ENCODE data around the gene CCL7. TPM values are rescaled to one million over a fixed set of nuclear protein-coding genes. Genes with fewer than 3 reads are reported as not detected.
A peak's percentile ranks its signal among the peaks of the same experiment; 100 is the strongest.

The CCL7 gene
- total RNA-seq, 1 experiment from 2014 or later: not detected

DNA sequence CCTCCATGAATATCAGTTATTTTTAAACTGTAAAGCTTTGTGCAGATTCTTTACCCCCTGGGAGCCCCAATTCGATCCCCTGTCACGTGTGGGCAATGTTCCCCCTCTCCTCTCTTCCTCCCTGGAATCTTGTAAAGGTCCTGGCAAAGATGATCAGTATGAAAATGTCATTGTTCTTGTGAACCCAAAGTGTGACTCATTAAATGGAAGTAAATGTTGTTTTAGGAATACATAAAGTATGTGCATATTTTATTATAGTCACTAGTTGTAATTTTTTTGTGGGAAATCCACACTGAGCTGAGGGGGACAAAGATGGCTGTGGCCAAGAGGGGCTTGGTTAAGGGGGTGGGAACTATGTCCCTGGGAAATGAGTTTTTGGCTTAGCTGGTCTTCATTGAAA is 17.9 kb downstream of the CCL7 start:
- no peak for DNase-seq (ENCODE audit: low read depth)

DNA sequence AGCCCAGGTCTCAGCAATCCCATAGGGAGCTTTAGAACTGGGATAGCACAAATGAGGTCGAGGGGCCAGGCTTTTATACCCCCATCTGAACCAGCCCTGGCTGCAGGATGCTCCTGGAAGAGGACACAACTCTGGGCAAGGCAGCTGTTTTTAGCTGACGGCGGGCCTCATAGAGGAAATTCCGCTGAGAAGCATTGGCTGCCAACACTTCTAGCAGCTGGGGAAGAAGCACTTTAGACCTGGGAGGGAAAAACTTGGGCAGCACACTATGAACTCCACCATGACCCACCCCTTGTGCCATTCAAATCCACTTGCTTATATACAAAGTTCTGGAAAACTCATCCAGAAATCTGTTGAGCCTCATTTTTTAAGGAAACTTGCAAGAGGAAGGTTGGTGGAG is 20.6 kb downstream of the CCL7 start:
- no peak for DNase-seq (ENCODE audit: low read depth)

DNA sequence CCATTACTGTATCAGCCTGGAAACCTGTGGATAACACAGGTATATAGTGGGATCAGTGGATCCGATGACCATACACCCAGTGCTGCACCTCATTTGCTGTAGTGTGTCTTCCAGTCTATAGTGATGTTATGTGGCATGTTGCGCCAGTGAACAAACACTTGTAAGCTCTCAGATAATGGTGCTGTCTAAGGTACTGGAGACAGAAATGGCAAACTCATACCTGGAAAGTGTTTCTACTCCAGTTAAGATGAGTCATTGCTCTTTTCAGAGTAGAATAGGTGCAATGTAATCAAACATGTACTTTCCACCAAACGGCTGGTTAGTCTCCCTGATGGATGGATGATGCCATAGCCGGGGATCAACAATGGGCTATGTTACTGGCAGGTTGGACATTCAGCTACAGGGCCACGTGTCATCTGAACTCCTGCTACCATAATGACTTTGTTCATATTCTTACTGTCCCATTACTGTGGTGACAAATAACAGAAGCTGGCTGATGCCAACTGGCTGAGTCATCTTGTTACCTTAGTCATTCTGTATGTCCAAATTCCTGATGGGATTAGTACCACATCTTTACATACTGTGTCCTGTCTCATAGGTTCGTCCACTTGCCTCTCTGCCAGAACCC is 21.8 kb downstream of the CCL7 start:
- DNase-seq (ENCODE audit: low read depth): peak; percentile 49

DNA sequence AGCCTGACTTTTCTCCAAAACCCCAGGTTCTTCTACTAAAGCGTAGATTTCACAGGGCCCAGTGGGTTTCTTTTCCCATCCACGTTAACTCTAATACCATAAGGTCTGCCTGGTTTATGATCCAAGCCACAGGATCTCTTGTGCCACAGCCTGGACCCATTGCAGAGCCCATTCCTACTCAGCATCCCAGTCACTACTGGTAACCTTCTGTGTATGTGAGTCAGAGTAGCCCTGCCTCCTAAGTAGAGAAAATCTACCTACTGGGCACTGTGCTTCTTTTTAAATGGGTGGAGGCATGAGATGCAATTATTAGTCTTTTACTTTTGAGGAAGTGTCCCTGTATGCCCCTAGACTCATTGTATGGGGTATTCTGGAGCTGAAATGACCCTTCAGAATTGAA is 29.0 kb downstream of the CCL7 start:
- no peak for DNase-seq (ENCODE audit: low read depth)

DNA sequence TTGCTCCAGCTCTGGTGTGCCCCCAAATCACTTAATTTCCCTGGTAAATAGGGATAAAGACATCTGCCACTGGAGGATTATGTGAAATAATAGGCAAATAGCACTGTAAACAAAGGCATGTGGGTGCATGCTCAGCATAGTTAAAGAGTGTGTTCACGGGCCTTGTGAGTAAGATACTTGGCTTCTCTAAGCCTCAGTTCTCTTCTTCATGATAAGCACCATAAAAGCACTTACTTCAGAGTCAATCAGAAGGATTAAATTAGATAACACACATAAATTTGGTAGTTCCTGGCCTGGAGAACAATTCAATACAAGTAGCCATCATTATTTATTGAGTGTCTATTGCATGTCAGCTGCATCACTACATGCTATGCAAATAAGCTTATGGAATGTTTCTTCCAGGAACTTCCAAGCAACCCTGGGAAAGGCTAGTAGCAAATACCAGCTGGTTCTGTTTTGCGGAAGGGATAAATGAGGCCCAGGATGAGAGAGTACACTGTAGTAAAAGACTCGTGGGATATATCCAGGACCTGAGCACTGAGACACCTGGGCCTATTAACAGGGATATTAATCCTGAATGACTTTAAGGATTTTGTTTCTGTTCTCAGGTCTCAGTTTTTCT is 30.0 kb downstream of the CCL7 start:
- DNase-seq (ENCODE audit: low read depth): peak; percentile 36

DNA sequence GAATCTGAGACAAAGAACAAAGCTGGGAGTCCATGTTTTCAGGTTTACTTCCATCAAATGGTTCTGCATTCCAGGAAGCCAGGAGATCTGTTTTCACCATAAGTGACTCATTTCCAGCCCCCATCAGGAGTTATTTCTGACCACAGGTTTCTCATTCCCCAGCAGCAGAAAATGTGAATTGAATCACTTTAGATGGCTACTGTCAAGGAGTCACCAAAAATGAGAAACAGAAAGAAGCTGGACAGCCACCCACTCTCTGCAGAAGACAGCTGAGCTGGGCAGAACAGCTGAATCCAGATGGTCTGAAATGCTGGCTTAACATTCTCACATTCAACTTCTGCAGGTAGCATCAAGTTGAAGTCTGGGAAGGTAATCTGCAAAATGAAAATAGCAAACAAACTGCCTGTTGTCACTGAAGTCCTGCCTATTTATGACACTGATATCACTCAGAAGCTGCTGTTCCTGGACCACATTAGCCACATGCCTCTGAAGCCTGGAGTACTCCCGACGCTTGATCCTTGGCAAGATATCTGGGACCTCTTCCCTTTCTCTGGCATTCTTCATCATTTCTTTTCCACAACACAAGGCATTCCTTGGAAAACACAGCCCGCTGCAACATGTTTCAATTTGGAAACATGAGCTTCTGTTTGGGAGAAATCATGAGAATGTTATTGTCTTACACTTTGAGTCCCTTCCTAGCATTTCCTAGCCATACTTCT is 30.8 kb downstream of the CCL7 start:
- peak; percentile 86 for DNase-seq (ENCODE audit: low read depth)

DNA sequence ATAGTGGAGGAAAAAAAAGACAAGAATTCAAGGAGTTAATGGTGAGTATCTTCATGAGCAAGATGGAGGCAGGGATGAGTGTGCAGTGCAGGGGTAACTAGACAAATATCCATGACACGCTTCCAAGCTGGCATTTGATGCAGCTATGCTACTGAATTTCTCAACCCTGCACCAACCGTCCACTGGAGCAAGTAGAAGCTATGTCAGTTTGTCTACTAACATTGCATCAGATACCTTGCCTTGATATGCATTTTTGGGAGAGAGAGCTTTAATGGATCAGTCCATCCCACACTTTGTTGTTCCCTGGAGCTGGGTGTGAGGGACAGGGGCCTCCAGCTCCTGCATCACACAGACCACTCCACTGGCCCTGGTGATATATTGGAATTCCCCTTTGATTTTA is 32.0 kb downstream of the CCL7 start:
- DNase-seq (ENCODE audit: low read depth): no peak

DNA sequence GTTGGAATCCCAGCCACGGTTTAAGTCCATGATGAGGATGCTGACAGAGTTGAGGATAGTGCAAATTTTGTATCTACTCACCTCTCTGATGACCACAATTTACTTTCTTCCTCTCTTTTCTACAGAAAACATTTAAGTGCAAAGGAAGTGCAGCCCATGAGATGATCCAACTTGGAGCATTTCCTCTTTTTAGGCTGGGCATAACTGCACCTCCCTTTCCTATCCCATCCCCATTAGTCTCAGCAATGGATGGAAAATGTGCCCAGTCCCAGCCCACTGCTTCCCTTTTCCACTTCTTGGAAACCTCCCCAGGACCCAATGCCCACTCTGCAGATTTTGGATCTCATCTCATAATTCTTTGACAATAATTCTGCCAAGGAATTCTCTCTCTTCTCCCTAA is 32.6 kb downstream of the CCL7 start:
- DNase-seq (ENCODE audit: low read depth): no peak

DNA sequence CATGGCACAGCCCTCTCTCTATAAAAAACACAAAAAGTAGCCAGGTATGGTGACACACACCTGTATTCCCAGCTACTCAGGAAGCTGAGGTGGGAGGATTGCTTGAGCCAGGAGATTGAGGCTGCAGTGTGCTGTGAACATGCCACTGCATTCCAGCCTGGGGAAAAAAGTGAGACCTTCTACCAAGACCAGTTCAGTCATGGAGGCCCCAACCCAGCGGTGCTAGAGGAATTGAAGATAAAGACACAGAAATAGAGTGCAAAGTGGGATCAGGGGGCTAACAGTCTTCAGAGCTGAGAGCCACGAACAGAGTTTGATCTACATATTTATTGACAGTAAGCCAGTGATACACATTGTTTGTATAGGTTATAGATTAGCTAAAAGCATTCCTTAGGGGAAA is 33.6 kb downstream of the CCL7 start:
- DNase-seq (ENCODE audit: low read depth): no peak

DNA sequence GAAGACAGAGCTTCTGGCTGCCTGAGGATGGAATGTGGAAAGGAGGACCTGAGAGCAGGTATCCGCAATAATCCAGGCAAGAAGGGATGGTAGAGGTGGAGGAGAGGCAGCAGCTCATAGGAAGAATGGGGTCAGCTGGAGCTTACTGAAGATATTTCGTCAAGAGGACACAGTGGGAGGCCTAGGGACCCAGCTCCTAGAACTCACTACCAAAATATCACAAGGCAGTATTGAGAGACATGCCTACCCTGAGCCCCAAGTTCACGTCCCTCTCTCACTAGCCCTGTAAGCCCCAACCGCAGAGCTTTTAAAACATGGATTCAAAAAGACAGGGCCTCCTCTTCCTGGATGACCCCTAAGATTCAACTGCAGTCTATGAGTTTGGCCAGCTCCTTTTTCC is 35.0 kb downstream of the CCL7 start:
- no peak for DNase-seq (ENCODE audit: low read depth)

DNA sequence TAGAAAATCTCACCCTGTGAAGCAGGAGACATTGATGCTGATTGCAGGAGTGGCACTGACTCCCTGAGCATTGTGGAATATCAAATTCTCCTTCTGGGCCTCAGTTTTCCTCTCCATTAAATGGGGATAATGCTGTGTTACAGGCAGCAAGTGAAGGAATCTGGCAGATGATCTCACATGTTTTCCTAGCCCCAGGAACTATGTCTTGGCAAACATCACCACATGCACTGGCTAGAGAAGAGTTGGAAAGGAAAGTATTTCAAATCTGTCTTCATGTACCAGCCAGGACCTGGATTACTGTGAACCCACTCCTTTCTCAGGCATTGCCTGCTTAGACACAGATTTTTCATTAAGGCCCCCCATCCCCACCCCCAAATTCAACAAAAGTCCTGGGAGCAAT is 35.6 kb downstream of the CCL7 start:
- DNase-seq (ENCODE audit: low read depth): peak; percentile 53

DNA sequence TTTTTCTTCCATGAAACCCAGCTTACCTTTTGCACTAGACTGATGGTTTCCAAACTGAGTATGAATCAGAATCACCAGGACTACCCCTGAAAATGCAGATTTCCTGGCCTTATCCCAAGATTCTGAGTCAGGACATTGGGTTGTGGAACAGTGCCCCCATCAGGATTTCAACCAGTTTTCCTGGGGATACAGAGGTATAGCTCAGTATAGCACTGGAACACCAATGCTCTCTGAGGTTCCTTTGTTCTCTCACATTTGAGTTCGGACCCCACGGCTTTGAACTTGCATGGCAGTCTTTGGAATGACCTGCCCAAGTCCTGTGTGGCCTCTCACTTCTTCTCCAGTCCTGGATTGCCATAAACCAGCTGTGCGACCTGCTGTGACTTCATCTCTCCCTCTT is 36.4 kb downstream of the CCL7 start:
- DNase-seq (ENCODE audit: low read depth): peak; percentile 82

DNA sequence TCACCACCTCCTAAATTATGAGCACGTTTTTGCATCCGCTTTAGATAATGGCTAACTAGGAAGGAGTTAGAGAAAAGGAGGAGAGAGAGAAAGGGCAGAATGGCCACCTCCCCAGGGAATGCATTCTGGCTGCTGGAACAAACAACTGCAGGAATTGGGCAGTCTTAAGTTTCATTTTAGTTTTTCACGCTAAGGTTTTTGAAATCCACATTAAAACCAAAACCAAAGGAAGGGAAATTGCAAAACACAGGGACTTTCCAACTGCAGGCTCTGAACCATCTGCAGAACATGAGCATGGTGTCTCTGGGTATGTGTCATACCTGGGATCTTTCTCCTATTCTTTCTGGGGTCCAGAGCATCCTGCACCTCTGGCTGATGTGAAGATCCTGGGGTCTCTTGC is 37.1 kb downstream of the CCL7 start:
- DNase-seq (ENCODE audit: low read depth): peak; percentile 72

DNA sequence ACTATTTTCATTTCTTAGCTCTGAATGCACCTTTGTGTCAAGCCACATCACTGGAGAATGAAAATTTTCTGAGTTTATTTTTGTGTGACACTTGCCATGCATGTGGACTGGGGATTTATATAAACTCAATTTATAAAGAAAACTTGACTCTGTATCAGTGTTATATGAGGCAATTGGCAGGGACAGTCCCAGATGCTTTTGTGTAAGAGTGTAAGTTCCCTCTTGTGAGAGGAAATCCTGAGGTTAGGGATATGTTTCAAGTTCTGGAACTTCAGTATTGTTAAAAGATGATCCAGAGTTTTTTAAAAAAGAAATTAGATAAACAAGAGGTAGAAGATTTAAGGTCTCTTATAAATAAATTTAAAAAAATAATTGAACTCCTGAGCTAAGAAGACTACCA is 38.4 kb downstream of the CCL7 start:
- no peak for DNase-seq (ENCODE audit: low read depth)

DNA sequence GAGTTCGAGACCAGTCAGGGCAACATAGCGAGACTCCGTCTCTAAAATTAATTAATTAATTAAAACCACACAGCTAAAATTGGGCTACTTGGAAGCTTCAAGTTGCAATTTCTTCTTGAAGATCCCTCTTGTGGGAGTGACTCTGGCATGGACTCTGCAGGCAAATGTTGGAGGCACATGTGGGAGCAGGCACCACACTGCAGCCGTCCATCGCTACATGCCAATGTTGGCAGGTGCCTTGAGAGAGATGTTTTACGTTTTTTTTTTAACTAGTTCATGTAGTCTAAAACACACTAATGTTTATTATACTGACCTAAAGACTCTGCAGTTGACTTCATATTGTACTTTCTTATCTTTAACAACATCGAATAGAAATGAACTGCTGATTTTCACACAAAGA is 41.3 kb downstream of the CCL7 start:
- no peak for DNase-seq (ENCODE audit: low read depth)

DNA sequence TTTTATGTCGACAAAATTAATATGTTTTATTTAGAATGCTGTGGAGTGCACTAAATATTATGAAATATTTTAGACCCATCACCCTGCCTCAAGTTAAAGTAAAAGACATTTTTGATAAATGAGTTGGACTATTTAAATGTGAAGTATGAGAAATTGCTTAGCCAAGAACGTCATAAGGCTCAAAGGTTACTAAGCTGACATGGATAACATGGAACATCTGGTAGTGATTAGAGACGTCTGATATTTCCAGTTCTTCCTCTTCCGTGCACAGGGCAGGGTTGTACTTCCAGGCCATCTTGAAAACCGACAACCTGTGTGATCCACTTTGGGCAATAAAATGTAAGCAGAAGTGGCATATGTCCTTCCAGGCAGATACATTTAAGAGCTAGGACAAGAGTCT is 42.1 kb downstream of the CCL7 start:
- DNase-seq (ENCODE audit: low read depth): peak; percentile 80

DNA sequence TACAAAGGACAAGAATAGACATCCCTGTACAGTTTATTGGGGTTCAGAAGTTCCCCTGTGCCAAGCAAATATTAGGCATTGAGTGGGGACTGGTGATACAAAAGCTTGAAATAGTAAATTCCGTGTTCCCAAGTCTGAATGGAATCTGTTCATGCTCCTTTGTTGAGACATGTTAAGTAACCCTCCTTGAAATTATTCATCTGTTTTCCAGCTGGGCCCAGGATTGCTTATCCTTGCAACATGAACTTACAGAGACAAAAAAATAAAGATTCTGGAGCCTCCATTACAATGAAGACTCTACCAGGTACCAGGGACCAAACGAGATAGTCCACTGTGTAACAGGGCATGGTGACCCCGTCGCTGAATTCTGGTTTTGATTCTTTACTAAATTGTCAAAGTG is 43.1 kb downstream of the CCL7 start:
- DNase-seq (ENCODE audit: low read depth): peak; percentile 15

DNA sequence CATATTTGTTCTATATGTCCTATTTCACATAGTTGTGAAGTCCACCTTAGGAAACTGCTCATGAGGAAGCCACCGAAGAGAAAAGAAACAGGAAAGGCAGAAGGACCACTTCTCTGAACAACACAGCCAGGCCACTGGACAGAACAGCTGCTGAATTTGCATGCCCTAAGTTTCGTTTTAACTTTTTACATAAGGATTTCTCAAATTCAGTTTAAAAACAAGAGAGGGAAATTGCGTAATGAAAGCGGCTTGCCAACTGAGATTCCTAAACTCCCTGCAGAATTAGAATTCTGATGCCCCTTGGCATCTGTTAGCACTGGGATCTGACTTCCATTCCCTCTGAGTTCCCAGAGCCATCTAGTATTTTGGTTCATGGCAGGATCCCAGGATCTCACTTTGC is 44.3 kb downstream of the CCL7 start:
- peak; percentile 67 for DNase-seq (ENCODE audit: low read depth)

DNA sequence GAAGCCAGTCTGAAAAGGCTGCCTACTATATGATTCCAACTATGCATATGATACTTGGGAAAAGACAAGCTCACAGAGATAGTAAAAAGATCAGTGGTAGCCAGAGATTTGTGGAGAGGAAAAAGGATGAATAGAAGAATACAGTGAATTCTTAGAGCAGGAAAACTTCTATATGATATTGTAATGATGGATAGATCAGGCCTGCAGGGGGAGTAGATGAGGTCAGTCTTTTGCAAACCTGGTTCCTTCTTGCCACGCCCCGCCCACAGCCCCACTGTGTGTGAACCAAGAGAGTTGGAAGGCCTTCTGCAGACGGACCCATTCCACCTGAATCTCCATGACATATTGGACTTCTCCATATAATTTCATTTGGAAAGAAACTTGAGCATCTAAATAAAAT is 48.5 kb downstream of the CCL7 start:
- peak; percentile 37 for DNase-seq (ENCODE audit: low read depth)

DNA sequence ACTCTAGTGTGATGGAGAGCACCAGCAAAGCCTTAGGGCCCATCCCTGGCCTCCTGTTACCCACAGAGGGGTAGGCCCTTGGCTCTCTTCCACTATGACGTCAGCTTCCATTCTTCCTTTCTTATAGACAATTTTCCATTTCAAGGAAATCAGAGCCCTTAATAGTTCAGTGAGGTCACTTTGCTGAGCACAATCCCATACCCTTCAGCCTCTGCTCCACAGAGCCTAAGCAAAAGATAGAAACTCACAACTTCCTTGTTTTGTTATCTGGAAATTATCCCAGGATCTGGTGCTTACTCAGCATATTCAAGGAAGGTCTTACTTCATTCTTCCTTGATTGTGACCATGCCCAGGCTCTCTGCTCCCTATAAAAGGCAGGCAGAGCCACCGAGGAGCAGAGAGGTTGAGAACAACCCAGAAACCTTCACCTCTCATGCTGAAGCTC is 49.0 kb downstream of the CCL7 start, which contains the start of gene CCL8:
TSS of gene CCL8 (plus strand) at position 397 of the 445 bp plus-strand sequence. CDS start 67 bp downstream, outside the sequence.
- DNase-seq (ENCODE audit: low read depth): peak; percentile 37
